ENCODE data around the gene CALHM1.

The CALHM1 gene

GRCh38 chr10:103456074-103456660 lies 2.5 kb downstream of the CALHM1 start:
- DNase-seq = no peak

DNA sequence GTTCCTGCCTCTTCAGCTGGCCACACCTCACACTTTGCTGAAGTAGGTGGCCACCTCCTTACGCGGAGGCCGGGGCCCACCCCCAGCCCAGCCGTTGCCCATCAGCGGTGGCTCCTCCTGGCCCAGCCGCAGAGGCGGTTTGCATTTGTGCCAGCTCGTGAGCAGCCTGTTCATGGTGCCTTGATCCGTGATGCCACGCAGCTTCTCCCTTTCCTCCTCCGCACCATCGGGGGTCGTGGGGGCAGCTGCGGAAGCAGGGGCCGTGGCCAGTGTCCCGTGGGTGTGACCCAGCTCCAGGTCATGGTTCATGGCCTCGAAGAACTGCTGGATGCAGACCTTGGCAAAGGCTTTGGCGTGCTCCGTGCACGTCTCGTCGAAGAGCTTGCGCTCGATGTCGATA lies 3.5 kb downstream of the CALHM1 start:
- DNase-seq = peak in 1 of 56 donors; percentile 20

- no peak for DNase-seq
These were observed 4.7 kb downstream of the CALHM1 start for GRCh38 chr10:103454026-103454425.

- DNase-seq = no peak
These were observed 6.0 kb downstream of the CALHM1 start for GRCh38 chr10:103452506-103453230.

DNA sequence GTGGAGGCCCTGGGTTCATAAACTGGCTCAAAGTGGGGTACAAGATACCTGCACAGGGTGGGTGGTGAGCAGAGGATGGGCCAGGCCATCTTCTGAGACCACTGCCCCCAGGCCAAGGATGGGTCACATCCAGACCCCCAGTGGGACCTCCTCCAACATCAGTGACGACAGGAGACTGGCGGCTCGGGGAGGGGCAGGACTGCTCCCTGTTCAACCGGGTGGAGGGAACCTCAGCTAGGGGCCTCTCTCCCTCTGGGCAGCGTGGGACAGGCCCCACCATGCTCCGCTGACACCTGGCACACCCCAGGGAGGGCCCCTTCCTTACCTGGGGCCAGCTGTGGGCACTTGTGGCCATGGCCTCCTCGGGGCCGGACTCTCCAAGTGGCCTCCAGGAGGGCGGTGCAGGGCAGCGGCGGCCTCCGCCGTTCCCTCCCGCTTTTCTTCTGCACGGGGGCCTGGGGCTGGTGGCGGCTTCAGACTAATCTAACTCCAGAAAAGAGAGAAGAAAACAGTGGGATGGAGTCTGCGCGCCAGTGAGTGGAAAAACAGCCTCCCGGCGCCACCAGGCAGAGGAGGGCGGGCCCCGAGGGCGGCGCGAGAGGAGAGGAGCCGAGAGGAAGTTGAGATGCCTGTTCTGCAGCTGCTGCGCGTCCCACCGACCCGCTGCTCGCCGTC lies 6.7 kb downstream of the CALHM1 start, which contains the start of gene CALHM2:
CALHM2 (minus strand) TSS at position 540 of the 675 bp plus-strand sequence. CDS start 2,429 bp downstream, outside the sequence.
- peak in 32 of 56 donors; percentile 10 to 64 (median 26) for DNase-seq

DNA sequence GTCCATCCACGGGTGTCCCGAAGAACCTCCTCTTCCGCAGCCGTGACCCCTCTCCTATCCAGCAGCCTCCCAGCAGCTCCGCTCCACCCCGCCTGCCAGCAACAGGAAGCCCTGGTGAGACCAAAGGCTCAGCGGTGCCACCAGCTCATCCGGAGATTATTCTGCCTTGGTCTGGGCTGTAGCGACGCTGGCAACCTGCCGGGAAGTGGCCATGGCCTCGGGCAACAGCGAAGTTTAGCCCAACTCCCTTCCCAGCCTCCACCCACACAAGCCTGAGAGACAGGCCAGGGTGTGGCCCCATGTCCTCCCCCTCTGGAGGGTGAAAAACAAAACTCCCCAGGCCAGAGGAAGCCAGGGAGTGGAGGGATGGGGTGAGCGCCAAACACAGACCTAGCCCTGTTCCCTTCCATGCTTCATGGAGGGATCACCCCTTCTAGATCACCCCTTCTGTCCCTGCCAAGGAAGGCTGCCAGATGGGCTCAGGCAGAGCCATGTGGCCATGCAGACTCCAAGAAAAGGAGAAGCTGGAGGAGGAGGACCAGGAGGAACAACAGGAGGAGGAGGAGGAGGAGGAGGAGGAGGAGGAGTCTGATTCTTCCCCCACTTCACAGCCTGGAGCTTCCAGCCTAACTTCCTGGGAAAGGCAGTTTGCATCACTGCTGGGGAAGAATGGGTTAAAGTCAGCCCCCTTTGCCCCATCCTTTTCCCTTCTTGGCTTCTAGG lies 7.4 kb downstream of the CALHM1 start:
- DNase-seq = peak in 4 of 56 donors; percentile 16 to 28 (median 23)

DNA sequence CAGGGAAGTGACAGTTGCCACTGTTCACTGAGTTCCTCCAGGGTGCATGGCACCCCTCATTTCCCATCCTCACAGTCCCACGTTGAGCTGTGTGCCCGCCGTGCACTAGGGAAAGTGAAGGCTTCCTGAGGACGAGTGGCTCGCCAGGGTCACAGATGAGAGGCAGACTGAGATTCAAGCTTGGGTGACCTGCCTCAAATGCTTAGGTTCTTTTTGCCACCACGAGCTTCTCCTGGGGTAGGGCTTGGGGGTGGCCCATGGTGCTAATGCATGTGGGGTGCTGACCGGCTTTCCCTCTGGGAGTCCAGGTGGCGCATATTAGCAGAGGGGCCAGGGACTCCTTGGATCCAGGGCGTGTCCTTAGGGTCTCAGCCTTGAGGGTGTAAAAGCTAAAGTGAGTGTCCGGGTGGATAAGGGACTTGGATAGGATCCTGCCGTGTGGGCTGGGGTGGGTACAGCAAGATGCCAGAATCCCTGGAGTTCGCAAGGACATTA lies 8.5 kb downstream of the CALHM1 start:
- DNase-seq = no peak

- DNase-seq = no peak
These were observed 9.2 kb downstream of the CALHM1 start for GRCh38 chr10:103449208-103450144.

DNA sequence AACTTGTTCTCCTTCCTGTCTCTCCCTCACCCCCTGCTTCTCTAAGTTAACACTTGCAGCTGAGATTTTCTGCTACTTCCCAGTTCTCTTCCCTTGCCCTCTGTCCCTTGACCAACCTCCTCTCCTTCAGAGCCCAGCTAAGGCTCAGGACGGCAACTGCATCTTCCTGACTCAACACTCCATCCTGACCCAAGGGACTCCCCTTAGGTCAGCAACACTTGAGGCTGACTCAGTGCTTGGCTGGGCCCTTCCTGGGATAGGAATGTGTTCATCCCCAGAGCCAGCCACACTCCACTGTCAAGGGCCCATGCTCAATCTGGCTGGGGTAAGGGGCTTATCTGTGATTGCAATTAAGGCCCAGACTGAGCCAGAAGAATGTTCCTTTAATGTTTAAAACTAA lies 10.0 kb downstream of the CALHM1 start:
- DNase-seq = no peak

- no peak for DNase-seq
These were observed 11.5 kb downstream of the CALHM1 start for GRCh38 chr10:103447187-103447586.

DNA sequence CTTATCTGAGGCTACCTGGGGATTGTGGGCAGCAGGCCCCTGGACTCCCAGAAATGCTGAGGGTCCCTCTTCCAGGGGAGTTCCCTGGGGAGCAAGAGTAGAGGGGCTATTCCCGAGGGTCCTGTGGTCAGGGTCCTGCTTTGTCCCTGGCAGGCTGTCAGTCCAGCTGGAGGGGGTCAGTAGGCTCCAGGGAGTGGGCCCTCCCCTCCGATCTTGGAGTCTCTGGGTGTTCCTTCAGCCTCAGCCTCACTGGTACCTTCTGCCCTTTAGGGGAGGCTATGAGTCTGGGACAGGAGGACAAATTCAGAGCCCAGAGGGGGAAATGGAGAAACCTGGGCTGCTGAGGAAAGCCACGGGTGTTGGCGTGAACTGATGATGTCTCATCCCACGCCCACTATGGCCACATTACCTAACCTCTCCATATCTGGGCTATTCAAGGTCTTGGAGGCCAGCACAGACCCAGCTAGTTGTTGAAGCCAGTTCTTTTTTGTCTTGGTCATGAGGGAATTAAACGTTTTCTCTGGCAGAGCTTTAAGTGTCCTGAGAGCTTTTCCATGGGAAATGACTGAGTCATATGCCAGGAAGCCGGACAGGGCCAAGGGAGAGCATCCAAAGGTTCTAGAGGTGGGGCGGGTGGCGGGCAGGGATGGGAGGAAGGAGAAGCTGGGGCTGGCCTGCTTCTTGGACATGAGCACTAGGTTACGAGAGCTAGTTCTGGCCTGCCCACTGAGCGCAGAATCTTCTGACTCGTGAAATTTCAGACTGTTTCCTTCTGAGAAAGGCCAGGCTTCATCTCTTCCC lies 12.7 kb downstream of the CALHM1 start:
- no peak for DNase-seq

GRCh38 chr10:103445366-103445765 lies 13.3 kb downstream of the CALHM1 start:
- no peak for DNase-seq

GRCh38 chr10:103444478-103444877 lies 14.2 kb downstream of the CALHM1 start:
- DNase-seq = no peak

DNA sequence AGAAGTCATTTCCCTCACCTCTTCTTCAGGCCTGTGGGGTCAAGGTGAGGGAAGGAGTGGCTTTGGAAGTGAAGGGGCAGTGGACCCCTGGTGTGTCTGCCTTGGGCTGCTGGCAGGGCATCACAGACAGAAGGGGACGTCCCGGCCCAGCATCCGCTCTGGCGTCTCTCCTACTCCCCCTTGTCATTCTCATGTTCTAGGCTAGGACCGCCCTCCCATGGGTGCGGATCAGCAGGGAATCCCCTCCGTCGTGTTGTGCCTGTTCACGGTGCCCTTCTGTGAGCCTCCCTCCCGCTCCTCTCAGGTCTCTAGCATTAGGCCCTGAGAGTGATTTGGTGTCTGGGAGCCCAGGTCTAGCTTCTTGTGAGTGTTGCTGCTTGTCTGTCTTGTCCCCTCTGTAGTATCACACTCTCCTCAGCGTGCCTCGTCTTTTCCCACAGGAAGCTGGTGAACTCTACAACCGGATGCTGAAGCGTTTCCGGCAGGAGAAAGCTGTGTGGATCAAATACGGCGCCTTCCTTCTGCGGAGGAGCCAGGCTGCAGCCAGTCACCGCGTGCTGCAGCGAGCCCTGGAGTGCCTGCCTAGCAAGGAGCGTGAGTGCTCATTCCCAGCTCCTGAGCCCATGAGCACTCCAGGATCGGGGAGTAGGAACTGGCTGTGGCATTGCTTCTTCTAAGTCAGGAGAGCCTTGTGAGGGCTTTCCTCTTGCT lies 15.1 kb downstream of the CALHM1 start:
- DNase-seq = no peak

DNA sequence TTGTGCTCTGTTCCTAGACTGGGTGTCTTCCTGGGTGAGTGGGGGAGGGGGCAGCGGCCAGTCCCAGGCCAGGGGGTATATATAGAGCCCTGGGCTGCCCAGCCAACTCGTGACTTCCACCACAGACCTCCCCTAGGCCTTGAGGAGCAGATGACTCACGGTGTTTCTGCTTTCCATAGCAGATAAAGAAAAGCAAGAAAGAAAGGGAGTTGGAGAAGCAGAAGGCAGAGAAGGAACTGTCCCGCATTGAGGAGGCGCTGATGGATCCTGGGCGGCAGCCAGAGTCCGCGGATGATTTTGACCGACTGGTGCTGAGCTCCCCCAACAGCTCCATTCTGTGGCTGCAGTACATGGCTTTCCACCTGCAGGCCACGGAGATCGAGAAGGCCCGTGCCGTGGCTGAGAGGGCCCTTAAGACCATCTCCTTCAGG lies 16.7 kb downstream of the CALHM1 start:
- peak in 3 of 56 donors; percentile 5 to 30 (median 15) for DNase-seq

- DNase-seq = no peak
These were observed 17.1 kb downstream of the CALHM1 start for GRCh38 chr10:103441611-103442010.

GRCh38 chr10:103441206-103441605 lies 17.5 kb downstream of the CALHM1 start:
- no peak for DNase-seq

DNA sequence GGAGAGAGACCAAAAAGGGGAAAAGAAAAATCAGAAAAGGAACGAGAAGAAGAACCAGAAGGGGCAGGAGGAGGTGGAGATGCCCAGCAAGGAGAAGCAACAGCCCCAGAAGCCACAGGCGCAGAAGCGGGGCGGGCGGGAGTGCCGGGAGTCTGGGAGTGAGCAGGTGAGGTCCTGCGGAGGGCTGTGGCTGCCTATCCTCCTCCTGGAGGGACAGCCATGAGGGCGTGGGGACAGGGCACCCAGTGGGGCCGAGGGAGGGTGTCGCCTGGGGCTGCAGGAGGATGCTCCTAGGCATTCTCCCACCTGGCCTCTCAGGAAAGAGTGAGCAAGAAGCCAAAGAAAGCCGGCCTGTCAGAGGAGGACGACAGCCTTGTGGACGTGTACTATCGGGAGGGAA lies 18.3 kb downstream of the CALHM1 start:
- no peak for DNase-seq

GRCh38 chr10:103439776-103440175 lies 18.9 kb downstream of the CALHM1 start:
- no peak for DNase-seq

All from amygdala (tissue), 56 donors.